ENCODE data around the gene RALGAPA1.
"Not testable (repeated sequence)": the region's sequence is repeated elsewhere in the genome, so short reads cannot be mapped to it uniquely, and the experiment has no call there.

Gene RALGAPA1

DNA sequence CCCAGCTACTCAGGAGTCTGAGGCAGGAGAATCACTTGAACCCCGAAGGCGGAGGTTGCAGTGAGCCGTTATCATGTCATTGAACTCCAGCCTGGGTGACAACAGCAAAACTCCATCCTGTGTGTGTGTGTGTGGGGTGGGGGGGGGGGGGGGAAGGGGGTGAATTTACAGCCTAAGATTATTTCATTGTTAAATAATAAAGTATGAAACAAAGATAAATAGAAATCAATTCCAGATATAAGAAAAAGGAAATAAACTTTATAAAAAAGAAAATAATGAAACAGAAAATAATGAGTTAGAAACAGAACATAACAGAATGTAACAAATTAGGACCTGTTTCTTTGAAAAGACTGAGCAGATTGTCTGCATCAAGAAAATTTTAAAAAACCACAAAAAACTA is 191.6 kb downstream of the RALGAPA1 start:
- no peak for DNase-seq

DNA sequence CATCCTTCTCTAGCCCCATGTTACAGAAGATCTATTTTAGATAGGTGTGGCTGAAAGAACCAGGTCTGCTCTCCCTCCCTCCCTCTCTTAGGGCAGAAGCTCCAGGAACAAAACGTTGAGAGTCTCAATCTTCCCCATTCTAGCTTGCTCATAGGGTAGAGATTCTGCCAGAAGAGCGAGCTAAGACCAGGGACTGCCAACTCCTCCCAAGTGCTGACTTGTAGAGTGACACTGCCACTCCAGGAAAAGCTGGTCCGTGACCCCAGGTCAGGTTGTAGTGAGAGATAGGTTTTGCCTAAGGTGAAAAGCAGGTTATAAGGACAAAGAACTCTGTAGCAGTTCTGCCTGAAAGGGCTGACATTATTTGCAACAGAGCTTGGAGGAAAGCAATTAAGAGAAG is 201.7 kb downstream of the RALGAPA1 start:
- DNase-seq = no peak

DNA sequence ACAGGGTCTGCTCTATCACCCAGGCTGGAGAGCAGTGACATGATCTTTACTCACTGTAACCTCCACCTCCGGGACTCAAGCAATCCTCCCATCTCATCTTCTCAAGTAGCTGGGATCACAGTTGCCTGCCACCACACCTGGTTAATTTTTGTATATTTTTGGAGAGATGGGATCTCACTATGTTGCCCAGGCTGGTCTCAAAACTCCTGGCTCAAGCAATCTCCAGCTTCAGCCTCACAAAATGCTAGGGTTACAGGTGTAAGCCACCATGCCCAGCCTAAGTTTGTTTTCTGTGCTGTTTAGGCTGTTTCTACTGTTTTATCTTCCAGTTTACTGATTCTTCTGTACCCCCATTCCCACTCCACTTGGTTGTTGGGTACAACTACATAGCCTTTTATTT is 208.8 kb downstream of the RALGAPA1 start:
- DNase-seq = no peak

DNA sequence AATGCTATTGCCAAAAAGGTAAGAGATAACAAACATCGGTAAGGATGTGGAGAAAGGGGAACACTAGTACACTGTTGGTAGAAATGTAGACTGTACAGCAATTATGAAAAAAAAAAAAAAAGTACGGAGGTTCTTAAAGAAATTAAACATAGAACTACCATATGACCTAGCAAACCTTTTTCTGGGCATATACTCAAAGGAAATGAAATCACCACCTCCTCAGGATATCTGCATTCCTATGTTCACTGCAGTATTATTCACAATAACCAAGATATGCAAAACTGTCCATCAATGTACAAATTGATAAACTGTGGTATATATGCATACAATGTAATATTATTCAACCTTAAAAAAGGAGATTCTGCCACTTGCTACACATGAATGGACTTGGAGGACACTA is 214.5 kb downstream of the RALGAPA1 start:
- DNase-seq = peak; percentile 61

DNA sequence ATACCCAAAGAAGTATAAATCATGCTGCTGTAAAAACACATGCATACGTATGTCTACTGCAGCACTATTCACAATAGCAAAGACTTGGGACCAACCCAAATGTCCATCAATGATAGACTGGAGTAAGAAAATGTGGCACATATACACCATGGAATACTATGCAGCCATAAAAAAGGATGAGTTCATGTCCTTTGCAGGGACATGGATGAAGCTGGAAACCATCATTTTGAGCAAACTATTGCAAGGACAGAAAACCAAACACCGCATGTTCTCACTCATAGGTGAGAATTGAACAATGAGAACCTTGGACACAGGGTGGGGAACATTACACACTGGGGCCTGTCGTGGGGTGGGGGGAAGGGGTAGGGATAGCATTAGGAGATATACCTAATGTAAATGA is 221.7 kb downstream of the RALGAPA1 start:
- not testable (repeated sequence) for DNase-seq

DNA sequence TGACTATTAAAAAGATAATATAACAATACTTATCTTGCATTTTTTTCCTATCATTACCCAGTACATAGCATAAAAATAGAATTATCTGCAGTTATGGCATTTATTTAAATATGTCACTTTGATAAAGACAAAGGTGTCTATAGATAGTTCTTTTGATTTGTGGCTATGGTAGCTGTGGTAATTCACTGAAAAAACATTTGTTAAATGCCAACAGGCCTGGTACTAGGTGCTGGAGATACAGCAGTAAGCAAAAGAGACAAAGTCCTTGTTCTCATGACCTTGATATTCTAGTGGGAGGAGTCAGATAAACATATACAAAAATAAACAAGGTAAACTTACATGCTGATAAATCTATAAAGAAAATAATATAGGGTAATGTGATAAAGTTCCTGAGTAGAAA is 230.5 kb downstream of the RALGAPA1 start:
- no peak for DNase-seq

DNA sequence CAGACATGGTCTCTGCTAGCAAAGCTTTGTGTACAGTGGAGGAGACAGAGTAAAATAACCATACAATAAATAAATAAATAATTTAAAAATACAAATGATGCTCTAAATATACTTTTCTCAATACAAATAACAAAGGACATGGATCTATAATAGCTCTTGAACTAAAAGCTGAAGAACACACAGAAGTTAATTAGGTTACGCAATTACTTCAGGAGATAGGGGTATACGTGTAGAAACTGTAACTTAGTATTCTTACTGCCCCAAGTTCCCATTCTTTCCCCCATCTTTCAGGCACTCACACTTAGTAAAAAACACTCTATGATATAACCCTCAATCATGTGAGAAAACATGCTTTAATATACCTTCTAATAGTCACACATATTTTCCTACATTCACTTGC is 231.0 kb downstream of the RALGAPA1 start:
- DNase-seq = no peak

DNA sequence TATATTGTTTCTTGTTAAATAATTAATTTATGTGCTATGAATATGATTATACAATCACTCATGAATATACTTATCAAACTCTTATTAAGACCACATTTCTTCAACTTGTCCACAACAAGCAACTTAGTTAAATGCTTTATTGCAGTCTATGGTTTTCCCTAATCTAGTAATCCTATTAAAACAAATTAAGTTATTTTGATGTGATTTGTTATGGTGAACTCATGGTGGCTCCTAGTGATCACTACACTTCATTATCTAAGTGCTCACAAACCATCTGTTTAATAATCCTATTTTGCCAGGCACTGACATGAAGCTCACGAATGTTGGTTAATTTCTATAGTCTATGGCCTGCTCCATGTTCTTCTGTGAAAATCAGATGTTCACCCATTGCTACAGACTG is 232.2 kb downstream of the RALGAPA1 start:
- DNase-seq = no peak

DNA sequence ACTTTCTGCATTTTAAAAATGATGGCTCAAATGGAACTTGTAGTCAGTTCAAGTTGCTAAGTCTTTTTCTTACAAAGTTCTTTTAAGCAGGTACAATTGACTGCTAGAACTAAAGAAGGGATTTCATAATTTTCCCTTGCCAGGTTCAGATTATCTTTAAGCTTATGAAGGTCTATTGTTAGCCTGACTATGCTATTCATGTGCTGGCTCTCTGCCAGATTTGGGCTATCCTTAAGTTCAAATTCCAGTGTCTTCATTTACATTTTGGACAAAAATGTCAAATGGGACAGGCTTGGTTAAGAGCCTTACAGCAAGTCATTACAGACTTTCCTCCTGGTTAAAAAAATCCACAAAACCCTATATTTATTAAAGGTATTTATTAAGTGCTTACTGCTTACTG is 232.8 kb downstream of the RALGAPA1 start:
- DNase-seq = no peak

DNA sequence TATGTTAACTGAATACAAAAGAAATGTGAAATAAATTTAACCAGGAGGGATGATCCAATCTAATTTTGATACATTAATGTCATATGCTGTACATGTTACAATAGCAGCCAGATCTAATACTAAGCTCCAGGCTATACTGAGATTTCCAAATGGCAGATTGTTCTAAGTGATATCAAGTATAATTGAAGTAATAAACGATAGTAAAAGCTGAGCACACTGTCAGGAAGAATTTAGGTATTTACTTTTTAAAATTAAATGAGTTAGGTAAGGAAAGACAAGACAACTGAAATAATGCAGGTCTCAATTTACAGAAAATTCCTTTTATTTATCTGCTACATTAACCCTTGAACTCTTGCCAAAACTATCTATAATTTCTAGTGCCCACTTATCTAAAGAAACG is 235.2 kb downstream of the RALGAPA1 start:
- DNase-seq = no peak

DNA sequence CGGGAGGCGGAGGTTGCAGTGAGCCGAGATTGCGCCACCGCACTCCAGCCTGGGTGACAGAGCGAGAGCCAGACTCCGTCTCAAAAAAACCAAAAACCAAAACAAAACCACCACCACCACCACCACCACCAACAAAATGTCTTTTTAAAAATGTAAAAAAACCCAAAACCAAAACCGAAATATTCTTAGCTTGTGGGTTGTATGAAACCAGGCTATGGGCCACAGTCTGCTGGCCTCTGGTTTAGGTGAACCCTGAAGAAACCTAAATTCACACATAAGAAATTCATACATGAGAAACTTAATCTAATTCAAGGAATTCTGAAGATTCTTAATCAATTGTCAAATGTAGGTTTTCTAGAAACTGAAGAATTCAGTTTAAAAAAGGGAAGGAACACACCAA is 237.5 kb downstream of the RALGAPA1 start:
- DNase-seq = no peak

DNA sequence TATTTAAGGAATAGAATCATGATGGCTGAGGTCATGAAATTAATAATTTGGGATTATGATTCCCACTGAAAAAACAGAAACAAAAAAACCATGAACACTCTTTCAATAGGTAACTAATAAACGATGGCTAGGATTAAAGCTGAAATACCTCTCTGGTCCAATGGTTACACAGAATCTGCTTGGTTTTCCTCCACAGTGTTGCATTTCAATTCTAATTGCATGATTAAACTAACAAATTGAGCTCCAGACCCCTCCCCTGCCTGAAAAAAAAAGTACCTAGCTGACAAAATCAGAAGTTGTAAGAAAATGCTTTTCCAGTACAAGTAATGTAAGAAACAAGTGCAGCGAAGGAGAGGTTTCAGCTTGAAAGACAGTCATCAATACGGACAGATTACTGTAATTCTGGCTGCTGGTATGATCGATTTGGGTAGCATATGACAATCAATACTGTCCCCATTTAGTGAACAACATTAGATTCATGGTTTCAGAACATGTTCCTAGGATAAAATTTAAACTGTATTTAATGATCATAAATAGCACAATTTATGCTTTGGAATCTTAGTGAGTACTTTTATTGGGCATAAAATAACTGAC is 243.1 kb downstream of the RALGAPA1 start:
- no peak for DNase-seq

DNA sequence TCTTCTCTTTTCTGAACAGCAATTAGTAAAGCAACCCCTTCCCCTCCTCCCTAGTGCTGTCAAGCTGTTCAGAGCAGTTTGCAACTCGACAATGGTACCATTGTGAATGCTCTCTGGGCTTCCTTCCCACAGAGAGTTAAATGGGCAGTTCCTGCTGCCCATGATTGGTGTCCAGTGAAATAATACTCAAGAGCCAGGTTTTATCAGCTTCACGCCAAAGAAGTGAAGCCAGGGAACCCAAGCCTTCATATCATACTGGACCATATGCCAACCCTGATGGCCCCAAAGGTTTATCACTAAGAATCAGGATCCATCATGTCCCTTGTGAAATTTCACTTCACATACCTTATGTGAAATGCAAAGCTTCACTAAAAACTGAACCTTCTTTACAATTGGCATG is 250.4 kb downstream of the RALGAPA1 start:
- DNase-seq = no peak

DNA sequence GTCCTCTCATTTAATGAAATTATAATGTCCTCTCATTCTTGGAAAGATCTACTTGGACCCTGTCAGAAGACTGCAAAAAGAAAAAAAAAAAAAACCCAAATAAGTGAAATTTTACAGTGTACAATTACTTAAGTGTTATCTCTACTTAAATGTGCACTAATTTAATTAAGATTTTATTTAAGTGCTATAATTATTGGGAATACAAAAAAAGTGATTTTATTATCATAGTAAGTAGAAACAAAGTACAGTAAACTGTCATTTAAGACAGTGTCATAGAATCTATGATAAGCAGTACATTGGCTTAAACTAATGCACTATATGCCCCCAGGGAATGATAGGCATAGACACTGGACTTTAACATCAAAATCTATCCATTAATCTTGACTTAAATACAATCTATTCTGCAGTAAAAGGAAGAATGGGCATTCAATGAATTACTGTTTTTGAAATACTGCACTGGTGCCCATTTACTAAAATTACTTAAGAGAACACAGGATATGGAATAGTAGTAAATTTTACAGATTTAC is 251.8 kb downstream of the RALGAPA1 start:
- no peak for DNase-seq

DNA sequence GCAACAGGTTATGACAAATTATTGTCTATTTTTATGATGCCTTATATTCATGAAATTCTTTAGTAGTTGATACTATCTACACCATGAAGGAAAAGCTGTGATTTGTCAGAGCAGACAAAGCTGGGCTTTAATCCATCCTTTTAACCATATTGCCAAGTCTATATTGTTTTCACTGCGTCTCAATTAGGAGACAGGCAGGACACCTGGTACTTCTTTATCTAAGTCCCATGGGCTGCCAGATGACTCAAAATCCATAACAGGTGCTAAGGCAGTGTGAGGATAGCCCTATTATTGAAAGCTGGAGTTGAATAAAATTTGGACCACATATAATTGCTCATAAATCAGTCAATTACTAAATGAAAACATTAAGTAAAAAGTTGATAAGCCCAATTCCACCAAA is 252.5 kb downstream of the RALGAPA1 start:
- DNase-seq = no peak

DNA sequence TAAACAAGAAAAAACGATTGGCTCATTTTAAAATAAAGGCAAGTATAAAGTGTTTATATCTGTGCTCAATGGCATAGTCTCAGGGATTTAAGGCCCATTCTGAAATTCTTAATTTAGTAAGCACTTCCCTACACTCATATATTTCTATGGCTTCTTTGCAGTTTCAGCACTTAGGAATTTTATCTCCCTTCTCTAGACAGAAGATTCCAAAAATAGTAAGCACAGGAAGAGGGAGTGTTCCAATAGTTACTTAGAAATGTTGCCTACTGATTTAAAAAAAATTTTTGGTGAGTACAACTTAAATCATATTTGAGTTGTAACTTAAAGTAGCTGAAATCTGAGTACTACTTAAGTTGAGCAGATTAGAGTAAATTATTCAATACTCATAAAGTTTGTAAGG is 255.3 kb downstream of the RALGAPA1 start:
- DNase-seq = peak; percentile 75

DNA sequence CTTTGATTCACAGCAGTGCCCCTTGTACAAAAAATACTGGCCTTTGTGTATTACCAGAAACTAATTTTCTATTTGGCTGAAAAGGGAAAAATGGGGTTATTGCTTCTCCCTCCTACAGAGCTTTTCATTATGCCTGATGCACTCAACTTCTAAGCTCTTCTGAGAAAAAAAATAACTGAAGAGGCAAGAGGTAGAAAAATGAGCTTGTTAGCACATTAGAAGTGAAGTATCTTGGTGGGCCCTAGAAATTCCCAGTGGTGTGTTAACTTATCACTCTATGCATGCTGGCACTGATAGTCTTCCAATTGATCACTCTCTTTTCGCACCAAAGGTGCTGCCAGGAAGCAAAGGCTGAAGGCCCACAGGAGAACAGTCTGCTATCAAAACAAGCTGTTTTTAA is 258.0 kb downstream of the RALGAPA1 start:
- DNase-seq = no peak

DNA sequence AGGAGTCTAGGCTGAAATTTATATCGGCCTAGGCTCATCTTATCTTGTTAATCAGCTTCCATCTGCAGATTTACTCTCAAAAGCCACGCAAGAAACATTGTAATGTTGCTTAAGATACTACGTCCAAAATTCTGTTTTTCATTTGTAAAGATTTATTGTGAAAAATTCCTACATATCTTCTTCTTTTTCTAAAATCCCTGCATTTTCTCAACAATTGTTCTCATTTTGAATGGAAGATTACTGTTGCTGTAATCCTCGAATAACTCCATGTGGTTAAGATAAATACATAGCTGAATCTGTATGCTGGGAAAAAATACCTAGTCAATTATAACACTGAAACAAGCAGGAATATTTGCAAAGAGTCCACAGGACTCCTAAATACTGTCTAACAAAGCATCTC is 259.5 kb downstream of the RALGAPA1 start:
- DNase-seq = no peak

DNA sequence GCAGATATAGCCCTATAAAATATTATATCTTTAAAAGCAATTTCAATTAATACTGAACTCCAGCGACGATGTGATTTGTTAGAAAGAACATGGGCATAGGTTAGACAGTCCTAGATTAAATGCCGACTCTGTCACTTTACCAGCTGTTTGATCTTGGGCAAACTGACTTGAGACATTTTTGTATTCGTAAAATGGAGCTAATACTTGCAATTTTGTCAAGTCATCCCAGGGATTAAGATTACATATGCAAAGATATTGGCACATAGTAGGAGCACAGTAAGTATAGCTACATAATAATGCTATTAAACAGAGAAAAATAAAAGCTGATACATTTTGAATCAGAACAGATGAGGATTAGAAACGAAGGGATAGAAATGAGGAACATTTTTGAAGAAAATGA is 266.1 kb downstream of the RALGAPA1 start:
- no peak for DNase-seq

DNA sequence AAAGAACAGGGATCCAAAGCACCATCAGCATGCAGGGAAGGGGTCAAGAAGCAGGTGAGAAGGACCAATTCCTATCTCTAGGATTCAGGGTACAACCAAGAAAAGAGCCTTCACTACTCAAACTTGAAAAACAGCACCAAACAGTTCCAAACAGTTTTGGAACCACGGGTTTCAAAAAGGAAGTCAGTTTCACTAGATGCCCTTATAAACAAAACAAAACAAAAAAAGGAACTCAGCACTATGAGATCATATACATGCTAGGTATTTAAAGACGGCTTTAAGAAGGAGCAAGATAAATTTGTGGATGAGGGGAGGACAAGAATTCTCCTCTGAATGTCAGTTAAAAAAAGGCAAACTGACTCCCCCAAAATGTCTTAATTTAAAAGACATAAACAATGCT is 269.1 kb downstream of the RALGAPA1 start:
- DNase-seq = no peak

DNA sequence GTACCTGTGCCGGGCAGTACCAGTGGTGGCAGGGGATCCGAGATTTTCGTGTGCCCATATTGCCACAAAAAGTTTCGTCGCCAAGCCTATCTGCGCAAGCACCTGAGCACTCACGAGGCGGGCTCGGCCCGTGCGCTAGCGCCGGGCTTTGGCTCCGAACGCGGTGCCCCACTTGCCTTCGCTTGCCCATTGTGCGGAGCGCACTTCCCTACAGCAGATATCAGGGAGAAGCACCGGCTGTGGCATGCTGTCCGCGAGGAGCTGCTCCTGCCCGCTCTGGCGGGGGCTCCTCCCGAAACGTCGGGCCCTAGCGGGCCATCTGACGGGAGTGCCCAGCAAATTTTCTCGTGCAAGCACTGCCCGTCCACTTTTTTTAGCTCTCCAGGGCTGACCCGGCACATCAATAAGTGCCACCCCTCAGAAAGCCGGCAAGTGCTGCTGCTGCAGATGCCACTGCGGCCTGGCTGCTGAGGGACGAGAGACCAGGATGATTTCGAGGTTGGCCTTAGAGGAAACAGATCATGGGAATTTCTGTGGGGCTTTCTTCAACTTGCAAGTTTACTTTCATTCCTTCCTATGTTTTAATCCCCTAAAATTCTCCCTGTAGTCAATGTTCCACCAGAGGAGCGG is 273.5 kb downstream of the RALGAPA1 start:
- DNase-seq = no peak

DNA sequence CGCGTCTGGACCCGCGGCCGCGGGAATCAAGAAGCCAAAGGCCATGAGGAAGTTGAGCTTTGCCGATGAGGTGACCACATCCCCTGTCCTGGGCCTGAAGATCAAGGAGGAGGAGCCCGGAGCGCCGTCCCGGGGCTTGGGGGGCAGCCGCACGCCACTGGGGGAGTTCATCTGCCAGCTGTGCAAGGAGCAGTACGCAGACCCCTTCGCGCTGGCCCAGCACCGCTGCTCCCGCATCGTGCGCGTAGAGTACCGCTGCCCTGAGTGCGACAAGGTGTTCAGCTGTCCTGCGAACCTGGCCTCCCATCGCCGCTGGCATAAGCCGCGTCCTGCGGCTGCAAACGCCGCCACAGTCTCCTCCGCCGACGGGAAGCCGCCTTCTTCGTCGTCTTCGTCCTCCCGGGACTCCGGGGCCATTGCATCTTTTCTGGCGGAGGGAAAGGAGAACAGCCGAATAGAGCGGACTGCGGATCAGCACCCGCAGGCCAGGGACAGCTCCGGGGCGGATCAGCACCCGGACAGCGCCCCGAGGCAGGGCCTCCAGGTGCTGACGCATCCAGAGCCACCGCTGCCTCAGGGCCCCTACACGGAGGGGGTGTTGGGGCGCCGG is 274.1 kb downstream of the RALGAPA1 start:
- peak; percentile 66 for DNase-seq

DNA sequence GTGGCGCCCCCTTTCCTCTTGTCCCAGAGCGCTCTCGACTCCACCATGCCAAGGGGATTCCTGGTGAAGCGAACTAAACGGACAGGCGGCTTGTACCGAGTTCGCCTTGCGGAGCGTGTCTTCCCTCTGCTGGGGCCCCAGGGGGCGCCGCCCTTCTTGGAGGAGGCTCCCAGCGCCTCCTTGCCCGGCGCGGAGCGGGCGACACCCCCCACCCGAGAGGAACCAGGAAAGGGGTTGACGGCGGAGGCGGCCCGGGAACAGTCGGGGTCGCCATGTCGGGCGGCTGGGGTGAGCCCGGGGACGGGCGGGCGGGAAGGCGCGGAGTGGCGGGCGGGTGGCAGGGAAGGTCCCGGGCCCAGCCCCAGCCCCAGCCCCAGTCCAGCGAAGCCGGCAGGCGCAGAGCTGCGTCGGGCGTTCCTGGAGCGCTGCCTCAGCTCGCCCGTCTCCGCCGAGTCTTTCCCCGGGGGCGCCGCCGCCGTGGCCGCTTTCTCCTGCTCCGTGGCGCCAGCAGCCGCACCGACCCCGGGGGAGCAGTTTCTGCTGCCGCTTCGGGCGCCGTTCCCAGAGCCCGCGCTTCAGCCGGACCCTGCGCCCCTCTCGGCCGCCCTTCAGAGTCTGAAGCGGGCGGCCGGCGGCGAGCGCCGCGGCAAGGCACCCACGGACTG is 274.8 kb downstream of the RALGAPA1 start:
- no peak for DNase-seq
